Heart left ventricle (tissue), 16 donors: ENCODE measurements around the gene LARGE2. TPM values are rescaled to one million over a fixed set of nuclear protein-coding genes. Genes with fewer than 3 reads are reported as not detected.
A peak's percentile ranks its signal among the peaks of the same experiment; 100 is the strongest.

ENCODE experiments used
- ATAC-seq, 4 donors: fragments of 200-7000 bp; cut with Tn5 transposase; one replicate each; pipeline ENCODE4 v1.9.1; 2020 to 2022; ENCODE audit warnings: moderate library complexity in 4 of 4, mild to moderate bottlenecking in 3 of 4, moderate number of reproducible peaks in 1 of 4
- DNase-seq, 5 donors: peaks; one replicate each; pipeline ENCODE4 v3.0.0-alpha.2; 2020
- H3K27ac ChIP-seq, 12 donors: fragments of 200-600 bp; sonication (generic) in 4 of 12; one replicate each; pipeline versions ENCODE4 v1.5.0 to v1.8.0; 2016 to 2022; ENCODE audit warnings: mild to moderate bottlenecking in 2 of 12
- H3K27me3 ChIP-seq, 9 donors: fragments of 200-600 bp; sonication (generic) in 2 of 9; one replicate each; pipeline versions ENCODE4 v1.5.1 to v1.8.0; 2016 to 2022; ENCODE audit warnings: mild to moderate bottlenecking in 3 of 9
- H3K36me3 ChIP-seq, 9 donors: fragments of 200-600 bp; sonication (generic) in 2 of 9; one replicate each; pipeline versions ENCODE4 v1.5.0 to v1.8.0; 2018 to 2022; ENCODE audit warnings: mild to moderate bottlenecking in 2 of 9
- H3K4me1 ChIP-seq, 12 donors: fragments of 200-600 bp; sonication (generic) in 4 of 12; one replicate each; pipeline versions ENCODE4 v1.5.0 to v1.8.0; 2016 to 2022; ENCODE audit warnings: mild to moderate bottlenecking in 3 of 12
- H3K4me3 ChIP-seq, 12 donors: fragments of 200-600 bp; sonication (generic) in 4 of 12; one replicate each; pipeline versions ENCODE4 v1.5.0 to v1.8.0; 2017 to 2022; ENCODE audit warnings: mild to moderate bottlenecking in 9 of 12, moderate library complexity in 4 of 12
- H3K9me3 ChIP-seq, 12 donors: fragments of 200-600 bp; sonication (generic) in 4 of 12; one replicate each; pipeline versions ENCODE4 v1.5.0 to v1.8.0; 2016 to 2022; ENCODE audit warnings: mild to moderate bottlenecking in 1 of 12
- POLR2A ChIP-seq, 2 donors: fragments of 450-650 bp; IDR thresholded peaks; one replicate each; pipeline ENCODE4 v1.6.1; 2017; ENCODE audit warnings: antibody characterized with exemption in 2 of 2, mild to moderate bottlenecking in 2 of 2, moderate library complexity in 2 of 2
- WGBS, 4 donors: extraction: QIAGEN DNeasy Blood & Tissue Kit in 2 of 4; methylation state at CpG; one replicate each; pipeline versions ENCODE4 v1.1.5 to v1.1.7; 2013 to 2018; 5-methylcytosine and 5-hydroxymethylcytosine counted together
- intact Hi-C, 10 donors: fragments of 100-400 bp; cut with DNase I; formaldehyde crosslinking; loops; one replicate each; pipeline versions ENCODE4 v1.11.1 to v1.14.2; 2022
- polyA plus RNA-seq, 2 donors: library from polyadenylated mRNA; stranded (reverse); fragments of 200-250 nt; gene quantifications; one replicate each; pipeline ENCODE4 v1.2.3, GENCODE V29; 2013
- total RNA-seq, 9 donors: library from RNA; depleted of rRNA in 2 of 9; stranded (reverse); fragments of >200 nt in 2 of 9; fragmentation: NEBNext Ultra II Directional in 3 of 9; extraction: Animal tissue kit (Norgen Biotek cat#: 25700) in 3 of 9; gene quantifications; one replicate each; pipeline versions ENCODE4 v1.1.0 to v1.2.4, GENCODE V29; 2016 to 2023
- TF ChIP-seq, protein P1 (sequence below), 12 donors: fragments of 200-600 bp; sonication (generic) in 4 of 12; IDR thresholded peaks; one replicate each; pipeline versions ENCODE4 v1.5.0 to v1.8.0; 2018 to 2022; ENCODE audit warnings: antibody characterized with exemption in 12 of 12, mild to moderate bottlenecking in 5 of 12
- donor health status: ischemic (EF 13 %, LVEDD 7.1; RV severe dilation, severe dysfunction).
- donor health status: healthy with polysubstance abuse.
- donor health status: DM: no; HTN: yes; CAD: no.
- donor health status: DM: no; HTN: no; CAD: no.
- donor health status: ischemic (EF 25% LVEDD 6.9; RV normal size, moderate dysfunction).
- donor health status: ischemic (EF 25% LVEDD 5.7; RV mildly dilated, moderate dysfunction).
- donor health status: healthy.
- donor health status: DM: yes; HTN: yes; CAD: no.
- donor health status: ischemic (EF 35%, LVEDD 5.7; RV mildly dilated, moderate dysfunction).
- donor health status: nonischemic (EF 11% LVEDD 7.7; RV severe dilation, severe dysfunction).
- donor health status: DM: yes; HTN: yes; CAD: no.
- donor health status: PGD.
- donor health status: ischemic (EF 29% LVEDD 5.4; RV normal size, mild dysfunction).
- donor health status: nonischemic (EF 23%, LVEDD 6.1; RV moderate dilation, normal function).

The LARGE2 gene
- total and polyA plus RNA-seq, 11 donors: 0.17 to 0.88 TPM; not detected in 9

DNA sequence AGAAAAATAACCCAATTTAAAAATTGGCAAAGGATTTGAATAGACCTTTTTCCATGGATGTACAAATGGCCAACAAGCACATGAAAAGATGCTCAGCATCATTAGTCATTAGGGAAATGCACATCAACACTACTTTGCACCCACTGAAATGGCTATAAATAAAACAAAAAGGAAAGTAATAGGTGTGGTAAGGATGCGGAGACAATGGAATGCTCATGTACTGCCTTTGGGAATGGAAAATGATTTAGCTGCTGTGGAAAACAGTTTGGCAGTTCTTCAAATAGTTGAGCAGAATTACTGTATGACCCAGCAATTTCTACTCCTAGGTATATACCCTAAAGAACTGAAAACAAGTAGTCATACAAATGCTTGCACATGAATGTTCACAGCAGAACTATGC lies 37.4 kb downstream of the LARGE2 start:
- H3K27me3 ChIP-seq: no peaks in the 10 kb centered on the region
- peaks cover 0 to 45% (median 34%) of the 10 kb centered on the region in 9 donors for H3K36me3 ChIP-seq
- intact Hi-C loops: loop anchor here in 4 of 10 donors (10.0 kb wide), 4 partner anchors 275 to 355 kb away; no protein-coding TSS in a partner anchor
- peaks cover 0 to 19% (median 4%) of the 10 kb centered on the region in 12 donors for H3K4me1 ChIP-seq
- ATAC-seq (peak in 1 of 4 donors; percentile 58), DNase-seq (no peak)
- peak overlapping the region in 5 of 12 donors; percentile 3 to 53 (median 44) for H3K27ac ChIP-seq
- H3K4me3 ChIP-seq: no peak overlapping the region
- H3K9me3 ChIP-seq: peaks cover 0 to 8% (median 0%) of the 10 kb centered on the region in 12 donors
- TF ChIP-seq POLR2A (IDR thresholded peaks at IDR 0.05): no peak
- TF ChIP-seq, protein P1, sequence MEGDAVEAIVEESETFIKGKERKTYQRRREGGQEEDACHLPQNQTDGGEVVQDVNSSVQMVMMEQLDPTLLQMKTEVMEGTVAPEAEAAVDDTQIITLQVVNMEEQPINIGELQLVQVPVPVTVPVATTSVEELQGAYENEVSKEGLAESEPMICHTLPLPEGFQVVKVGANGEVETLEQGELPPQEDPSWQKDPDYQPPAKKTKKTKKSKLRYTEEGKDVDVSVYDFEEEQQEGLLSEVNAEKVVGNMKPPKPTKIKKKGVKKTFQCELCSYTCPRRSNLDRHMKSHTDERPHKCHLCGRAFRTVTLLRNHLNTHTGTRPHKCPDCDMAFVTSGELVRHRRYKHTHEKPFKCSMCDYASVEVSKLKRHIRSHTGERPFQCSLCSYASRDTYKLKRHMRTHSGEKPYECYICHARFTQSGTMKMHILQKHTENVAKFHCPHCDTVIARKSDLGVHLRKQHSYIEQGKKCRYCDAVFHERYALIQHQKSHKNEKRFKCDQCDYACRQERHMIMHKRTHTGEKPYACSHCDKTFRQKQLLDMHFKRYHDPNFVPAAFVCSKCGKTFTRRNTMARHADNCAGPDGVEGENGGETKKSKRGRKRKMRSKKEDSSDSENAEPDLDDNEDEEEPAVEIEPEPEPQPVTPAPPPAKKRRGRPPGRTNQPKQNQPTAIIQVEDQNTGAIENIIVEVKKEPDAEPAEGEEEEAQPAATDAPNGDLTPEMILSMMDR (IDR thresholded peaks at IDR 0.05): no peak
- WGBS, 4 donors: 41 to 81% (median 70%) methylated on average over 1 of the region's 1 CpG

DNA sequence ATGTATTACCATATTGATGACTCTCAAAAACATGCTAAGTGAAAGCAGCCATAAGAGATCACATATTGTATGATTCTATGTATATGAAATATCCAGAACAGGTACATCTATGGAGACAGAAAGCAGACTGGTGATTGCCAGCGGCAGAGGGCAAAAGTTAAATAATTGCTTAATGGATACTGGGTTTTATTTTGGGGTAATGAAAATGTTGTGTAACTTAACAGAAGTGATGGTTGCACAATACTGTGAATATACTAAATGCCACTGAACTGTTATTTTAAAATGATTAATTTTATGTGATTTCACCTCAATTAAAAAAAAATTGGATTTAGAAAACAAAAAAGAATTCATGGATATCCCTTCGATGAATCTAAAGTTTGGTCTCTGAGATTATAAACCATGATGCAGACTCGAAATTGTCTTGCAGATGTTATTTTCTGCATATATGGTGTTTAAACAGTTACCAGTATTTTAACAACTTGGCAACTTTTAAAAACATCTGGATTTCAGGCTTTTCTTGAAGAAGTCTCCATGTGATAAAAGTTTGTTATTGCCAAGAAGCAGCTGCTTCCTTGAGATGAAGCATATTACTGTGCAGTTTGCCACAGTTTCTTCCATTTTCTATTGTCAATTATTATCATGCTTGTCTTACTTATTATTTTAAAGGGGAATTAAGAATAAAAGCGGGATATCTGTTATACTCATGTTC lies 38.1 kb downstream of the LARGE2 start:
- ATAC-seq: no peak
- Histone ChIP-seq H3K9me3 (peaks cover 0 to 8% (median 0%) of the 10 kb centered on the region in 12 donors), H3K27ac (peak overlapping the region in 9 of 12 donors; percentile 3 to 53 (median 25)), H3K27me3 (no peaks in the 10 kb centered on the region), H3K36me3 (peaks cover 0 to 47% (median 37%) of the 10 kb centered on the region in 9 donors), H3K4me1 (peaks cover 0 to 22% (median 4%) of the 10 kb centered on the region in 12 donors), H3K4me3 (no peak overlapping the region)
- intact Hi-C loops: loop anchor here in 4 of 10 donors (10.0 kb wide), 4 partner anchors 274 to 354 kb away; no protein-coding TSS in a partner anchor
- WGBS, 4 donors: 57 to 65% (median 61%) methylated on average over 4 of the region's 4 CpGs
- no peak for TF ChIP-seq POLR2A (IDR thresholded peaks at IDR 0.05)
- TF ChIP-seq, protein P1 (IDR thresholded peaks at IDR 0.05): no peak
- DNase-seq: no peak

- TF ChIP-seq, protein P1 (IDR thresholded peaks at IDR 0.05): no peak
- no peak for TF ChIP-seq POLR2A (IDR thresholded peaks at IDR 0.05)
- H3K27me3 ChIP-seq: no peaks in the 10 kb centered on the region
- H3K27ac ChIP-seq: no peak overlapping the region
- H3K36me3 ChIP-seq: peaks cover 0 to 52% (median 42%) of the 10 kb centered on the region in 9 donors
- intact Hi-C loops: loop anchor here in 5 of 10 donors (2.0 to 10.0 kb wide), 5 partner anchors 45 to 353 kb away; no protein-coding TSS in a partner anchor
- H3K4me1 ChIP-seq: peaks cover 0 to 22% (median 4%) of the 10 kb centered on the region in 12 donors
- 64 to 82% (median 68%) methylated on average over 7 of the region's 7 CpGs for WGBS, 4 donors
- no peak overlapping the region for H3K4me3 ChIP-seq
- DNase-seq: no peak
- no peak for ATAC-seq
- H3K9me3 ChIP-seq: peaks cover 0 to 8% (median 0%) of the 10 kb centered on the region in 12 donors
Measured at GRCh38 chr11:45961751-45962240, 39.3 kb downstream of the LARGE2 start.

DNA sequence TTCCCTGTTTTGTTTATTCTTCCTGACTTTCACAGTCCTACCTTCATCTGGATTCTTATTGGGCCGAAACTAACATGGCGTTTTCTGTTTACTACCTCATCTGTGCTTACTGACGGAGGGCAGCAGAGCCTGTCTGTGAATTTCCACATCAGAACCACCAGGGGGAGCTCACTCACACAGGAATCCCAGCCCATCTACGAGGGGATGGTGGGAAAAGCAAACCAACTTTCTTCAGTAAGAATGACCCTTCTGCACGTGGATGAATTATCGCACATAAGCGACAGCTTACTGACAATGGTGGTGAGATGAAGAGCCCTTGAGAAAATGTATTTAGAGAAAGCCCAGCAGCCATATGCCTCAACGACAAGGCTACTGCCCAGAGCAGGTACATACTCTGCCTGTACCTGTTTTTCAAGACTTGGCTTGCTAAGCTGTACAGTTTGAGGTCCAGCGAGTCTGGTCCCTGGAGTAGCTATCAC lies 42.5 kb downstream of the LARGE2 start:
- H3K4me3 ChIP-seq: no peak overlapping the region
- TF ChIP-seq, protein P1 (IDR thresholded peaks at IDR 0.05): peak; percentile 86 to 97 (median 89)
- TF ChIP-seq POLR2A (IDR thresholded peaks at IDR 0.05): no peak
- intact Hi-C loops: loop anchor here in 9 of 10 donors (1.0 to 10.0 kb wide), 11 partner anchors 37 to 350 kb away; partner anchors contain the start of gene PHF21A (in 1 of the 9)
- H3K27me3 ChIP-seq: no peaks in the 10 kb centered on the region
- peaks cover 0 to 18% (median 4%) of the 10 kb centered on the region in 12 donors for H3K4me1 ChIP-seq
- 18 to 26% (median 19%) methylated on average over 9 of the region's 9 CpGs for WGBS, 4 donors
- H3K27ac ChIP-seq: peak overlapping the region in 2 of 12 donors; percentile 13
- H3K36me3 ChIP-seq: peaks cover 0 to 84% (median 74%) of the 10 kb centered on the region in 9 donors
- DNase-seq (peak in 4 of 5 donors; percentile 35 to 63 (median 52)), ATAC-seq (peak; percentile 68 to 93 (median 88))
- H3K9me3 ChIP-seq: no peaks in the 10 kb centered on the region
